Activated CD4-positive, alpha-beta T cell treated with anti-CD3 and anti-CD28 coated beads, Interleukin-2, amount 10 ng/mL, durations not matched to agents 7 days and 5 days (primary cell): ENCODE data around the gene NLRP2B. TPM values are rescaled to one million over a fixed set of nuclear protein-coding genes. Genes with fewer than 3 reads are reported as not detected.
"Not testable (repeated sequence)": the region's sequence is repeated elsewhere in the genome, so short reads cannot be mapped to it uniquely, and the experiment has no call there.

Source experiments
- CTCF ChIA-PET: fragments of 350-600 bp; sonication (Branson Sonifier 250); formaldehyde crosslinking; loops from one replicate; lab custom pipeline; 2021; ENCODE audit warnings: antibody characterized with exemption; lab: Charles Lee
- POLR2A ChIA-PET: fragments of 350-600 bp; sonication (Branson Sonifier 250); formaldehyde crosslinking; loops from one replicate; lab custom pipeline; 2021; ENCODE audit warnings: antibody characterized with exemption; lab: Charles Lee
- DNase-seq: peaks from one replicate; pipeline ENCODE4 v3.0.0-alpha.2; 2020
- H3K27ac Mint-ChIP-seq: one replicate; pipeline ENCODE4 v1.8.0; 2021; ENCODE audit warnings: mild to moderate bottlenecking, moderate library complexity, mixed read lengths
- H3K27me3 Mint-ChIP-seq: one replicate; pipeline ENCODE4 v1.8.0; 2021; ENCODE audit warnings: mixed read lengths
- H3K36me3 Mint-ChIP-seq: one replicate; pipeline ENCODE4 v1.8.0; 2021; ENCODE audit warnings: low read depth, mixed read lengths
- H3K4me1 Mint-ChIP-seq: one replicate; pipeline ENCODE4 v1.8.0; 2021; ENCODE audit warnings: mixed read lengths
- H3K4me3 Mint-ChIP-seq: one replicate; pipeline ENCODE4 v1.8.0; 2021; ENCODE audit warnings: mild to moderate bottlenecking, moderate library complexity, mixed read lengths
- H3K9me3 Mint-ChIP-seq: one replicate; pipeline ENCODE4 v1.8.0; 2021; ENCODE audit warnings: mixed read lengths
- total RNA-seq, 2 experiments: library from RNA; stranded (reverse); gene quantifications; one replicate each; pipeline ENCODE4 v1.2.3, GENCODE V29; 2021

NLRP2B gene
- total RNA-seq, result not detected

DNA sequence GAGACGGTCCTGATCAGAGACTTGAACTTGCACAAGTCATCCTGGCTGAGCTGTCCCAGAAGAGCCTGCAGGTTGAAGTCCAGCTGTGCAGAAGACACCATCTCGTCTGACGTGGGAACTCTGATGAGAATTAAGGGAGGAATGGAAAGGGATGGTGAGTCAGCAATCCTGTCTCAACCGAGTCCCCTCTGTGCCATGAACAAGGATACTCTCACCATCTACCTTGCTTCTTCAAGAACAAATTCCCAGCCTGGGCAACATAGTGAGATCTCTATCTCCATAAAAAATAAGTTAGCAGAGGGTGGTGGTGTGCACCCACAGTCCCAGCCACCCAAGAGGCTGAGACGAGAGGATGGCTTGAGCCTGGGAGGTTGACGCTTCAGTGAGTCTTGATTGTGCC lies at the start of gene NLRP2B:
TSS of gene NLRP2B (minus strand) at position 101 of the 400 bp plus-strand sequence.
- ChIA-PET POLR2A (no interaction called here), CTCF (no interaction called here)
- no peak within 1 kb of the TSS for H3K27ac Mint-ChIP-seq
- no peak within 1 kb of the TSS for H3K4me3 Mint-ChIP-seq
- no peaks in the 10 kb centered on the region for H3K36me3 Mint-ChIP-seq
- DNase-seq, result no peak
- no peaks in the 10 kb centered on the region for H3K27me3 Mint-ChIP-seq
- H3K4me1 Mint-ChIP-seq, result no peaks in the 10 kb centered on the region
- no peaks in the 10 kb centered on the region for H3K9me3 Mint-ChIP-seq

DNA sequence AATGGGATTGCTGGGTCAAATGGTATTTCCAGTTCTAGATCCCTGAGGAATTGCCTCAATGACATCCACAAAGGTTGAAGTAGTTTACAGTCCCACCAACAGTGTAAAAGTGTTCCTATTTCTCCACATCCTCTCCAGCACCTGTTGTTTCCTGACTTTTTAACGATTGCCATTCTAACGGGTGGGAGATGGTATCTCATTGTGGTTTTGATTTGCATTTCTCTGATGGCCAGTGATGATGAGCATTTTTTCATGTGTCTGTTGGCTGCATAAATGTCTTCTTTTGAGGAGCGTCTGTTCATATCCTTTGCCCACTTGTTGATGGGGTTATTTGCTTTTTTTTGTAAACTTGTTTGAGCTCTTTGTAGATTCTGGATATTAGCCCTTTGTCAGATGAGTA lies 45.9 kb upstream of the NLRP2B start:
- POLR2A ChIA-PET, H3K36me3 Mint-ChIP-seq, CTCF ChIA-PET, H3K27me3 Mint-ChIP-seq, DNase-seq, H3K27ac Mint-ChIP-seq, H3K4me1 Mint-ChIP-seq, H3K4me3 Mint-ChIP-seq, H3K9me3 Mint-ChIP-seq: not testable (repeated sequence)

DNA sequence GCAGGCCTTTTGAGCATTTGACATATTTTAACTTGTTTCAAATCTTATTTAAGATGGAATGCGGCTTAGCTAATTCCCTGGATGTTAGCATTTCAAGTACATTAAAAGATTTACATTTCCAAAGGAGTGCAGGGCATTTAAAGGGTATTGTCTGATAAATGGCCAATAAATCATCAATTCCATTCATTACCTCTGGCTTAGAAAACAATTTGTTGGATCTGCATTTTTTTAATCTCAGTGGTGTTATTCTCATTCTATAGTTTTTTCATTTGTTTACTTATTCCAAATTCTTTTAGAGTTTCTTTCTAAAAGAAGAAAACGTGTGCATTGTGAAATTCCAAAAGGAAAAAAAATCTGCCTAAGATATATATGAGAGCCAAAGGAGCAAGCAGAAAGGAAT lies 1.3 kb upstream of the NLRP2B start:
- Mint-ChIP-seq H3K27ac (no peak overlapping the region), H3K4me1 (no peaks in the 10 kb centered on the region), H3K36me3 (no peaks in the 10 kb centered on the region), H3K9me3 (no peaks in the 10 kb centered on the region), H3K4me3 (no peak overlapping the region), H3K27me3 (no peaks in the 10 kb centered on the region)
- DNase-seq, result no peak
- ChIA-PET POLR2A (no interaction called here), CTCF (no interaction called here)

DNA sequence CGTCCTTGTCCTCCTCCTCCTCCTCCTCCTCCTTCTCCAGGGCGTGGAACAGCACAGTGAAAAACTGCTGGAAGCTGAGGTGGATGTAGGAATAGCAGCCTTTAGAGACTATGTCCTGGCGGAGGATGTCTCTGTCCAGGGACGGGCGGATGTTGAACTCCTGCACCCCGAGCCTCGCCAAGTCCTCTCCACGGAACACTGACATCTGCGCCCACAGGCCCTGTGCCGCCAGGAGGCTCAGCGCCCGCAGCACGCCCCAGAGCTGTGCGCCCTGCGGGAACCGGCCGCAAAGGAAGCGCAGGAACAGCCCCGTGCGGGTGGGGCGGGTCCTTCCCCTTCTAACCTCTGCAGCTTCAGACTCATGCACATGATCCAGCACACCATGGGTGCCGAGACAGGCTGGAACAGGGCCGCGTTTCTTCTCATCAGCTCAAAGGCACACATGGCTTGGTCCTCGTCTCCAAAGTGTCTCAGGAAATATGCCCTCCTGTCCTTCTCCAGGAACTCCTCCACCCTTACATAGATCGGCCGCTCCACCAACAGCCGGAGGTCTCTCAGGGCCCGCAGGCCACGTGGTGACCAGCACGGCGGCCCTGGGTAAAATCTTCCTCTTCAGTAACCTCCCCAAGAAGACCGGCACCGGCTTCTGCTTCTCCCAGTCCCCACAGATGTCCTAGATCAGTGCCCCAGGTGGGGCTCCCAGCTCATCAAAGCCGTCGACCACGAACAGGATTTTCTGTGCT lies 1.2 kb downstream of the NLRP2B start:
- Mint-ChIP-seq H3K4me3 (no peak overlapping the region), H3K27me3 (no peaks in the 10 kb centered on the region), H3K27ac (no peak overlapping the region), H3K4me1 (no peaks in the 10 kb centered on the region), H3K36me3 (no peaks in the 10 kb centered on the region), H3K9me3 (peaks cover 1% of the 10 kb centered on the region)
- no peak for DNase-seq
- ChIA-PET POLR2A (no interaction called here), CTCF (no interaction called here)

- H3K4me3 Mint-ChIP-seq, result no peak overlapping the region
- H3K36me3 Mint-ChIP-seq, result no peaks in the 10 kb centered on the region
- no peaks in the 10 kb centered on the region for H3K4me1 Mint-ChIP-seq
- ChIA-PET CTCF (no interaction called here), POLR2A (no interaction called here)
- no peak for DNase-seq
- H3K27me3 Mint-ChIP-seq, result no peaks in the 10 kb centered on the region
- H3K9me3 Mint-ChIP-seq, result peaks cover 4% of the 10 kb centered on the region
- H3K27ac Mint-ChIP-seq, result no peak overlapping the region
Observed at GRCh38 chrX:57677132-57677858, 2.8 kb downstream of the NLRP2B start.

- H3K27me3 Mint-ChIP-seq, result no peaks in the 10 kb centered on the region
- no peak overlapping the region for H3K4me3 Mint-ChIP-seq
- ChIA-PET CTCF (no interaction called here), POLR2A (no interaction called here)
- peaks cover 4% of the 10 kb centered on the region for H3K9me3 Mint-ChIP-seq
- DNase-seq, result no peak
- no peak overlapping the region for H3K27ac Mint-ChIP-seq
- H3K36me3 Mint-ChIP-seq, result no peaks in the 10 kb centered on the region
- H3K4me1 Mint-ChIP-seq, result no peaks in the 10 kb centered on the region
Observed at GRCh38 chrX:57675320-57675719, 4.7 kb downstream of the NLRP2B start.

DNA sequence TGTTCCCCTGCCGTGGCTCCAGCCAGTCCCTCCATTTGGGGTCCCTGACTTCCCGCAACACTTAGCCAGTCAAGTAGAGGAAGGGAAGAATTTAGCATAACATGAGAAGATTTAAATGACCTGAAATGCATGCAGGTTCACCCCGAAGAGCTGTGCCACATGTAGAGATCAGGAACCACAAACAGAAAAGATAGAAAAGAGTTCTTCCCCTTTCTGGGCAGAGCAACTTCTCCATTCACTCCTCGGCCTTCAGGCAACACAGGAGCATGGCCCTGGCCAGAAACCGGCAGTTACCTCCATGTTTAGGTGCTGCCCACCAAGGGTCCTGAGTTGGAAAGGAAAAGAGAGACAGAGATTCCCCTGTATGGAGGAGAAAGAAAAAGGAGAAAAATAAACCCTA lies 5.2 kb downstream of the NLRP2B start:
- Mint-ChIP-seq H3K27me3 (no peaks in the 10 kb centered on the region), H3K4me1 (no peaks in the 10 kb centered on the region), H3K4me3 (no peak overlapping the region), H3K9me3 (peaks cover 4% of the 10 kb centered on the region), H3K27ac (no peak overlapping the region), H3K36me3 (no peaks in the 10 kb centered on the region)
- POLR2A ChIA-PET, result no interaction called here
- DNase-seq, result no peak
- CTCF ChIA-PET, result no interaction called here

GRCh38 chrX:57669961-57670360 lies 10.1 kb downstream of the NLRP2B start:
- Mint-ChIP-seq H3K4me1 (no peaks in the 10 kb centered on the region), H3K36me3 (no peaks in the 10 kb centered on the region), H3K27me3 (no peaks in the 10 kb centered on the region), H3K27ac (no peak overlapping the region), H3K4me3 (no peak overlapping the region), H3K9me3 (peaks cover 4% of the 10 kb centered on the region)
- CTCF ChIA-PET, result no interaction called here
- POLR2A ChIA-PET, result no interaction called here
- no peak for DNase-seq

- ChIA-PET POLR2A (no interaction called here), CTCF (no interaction called here)
- Mint-ChIP-seq H3K36me3 (no peaks in the 10 kb centered on the region), H3K27ac (no peak overlapping the region), H3K4me1 (no peaks in the 10 kb centered on the region), H3K4me3 (no peak overlapping the region), H3K9me3 (no peaks in the 10 kb centered on the region), H3K27me3 (no peaks in the 10 kb centered on the region)
- no peak for DNase-seq
Observed at GRCh38 chrX:57667010-57667409, 13.1 kb downstream of the NLRP2B start.

DNA sequence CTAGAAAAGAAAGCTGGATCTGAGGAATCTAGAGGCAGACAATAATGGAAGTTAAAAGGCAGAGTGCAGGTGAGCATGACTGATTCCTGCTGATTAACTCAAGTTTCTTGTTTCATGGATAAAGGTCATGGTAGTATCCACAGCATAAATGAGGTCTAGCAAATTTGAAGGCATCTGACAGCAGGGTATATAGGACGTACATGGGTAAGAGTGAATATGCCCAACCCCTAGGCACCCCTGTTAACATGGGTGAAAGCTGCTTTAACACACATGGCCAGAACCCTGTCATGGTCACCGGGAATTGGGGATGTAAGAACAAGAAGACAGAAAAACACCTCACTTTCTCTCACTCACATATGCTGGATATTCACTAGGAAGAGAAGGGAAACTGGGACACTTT lies 25.0 kb downstream of the NLRP2B start:
- no peaks in the 10 kb centered on the region for H3K36me3 Mint-ChIP-seq

DNA sequence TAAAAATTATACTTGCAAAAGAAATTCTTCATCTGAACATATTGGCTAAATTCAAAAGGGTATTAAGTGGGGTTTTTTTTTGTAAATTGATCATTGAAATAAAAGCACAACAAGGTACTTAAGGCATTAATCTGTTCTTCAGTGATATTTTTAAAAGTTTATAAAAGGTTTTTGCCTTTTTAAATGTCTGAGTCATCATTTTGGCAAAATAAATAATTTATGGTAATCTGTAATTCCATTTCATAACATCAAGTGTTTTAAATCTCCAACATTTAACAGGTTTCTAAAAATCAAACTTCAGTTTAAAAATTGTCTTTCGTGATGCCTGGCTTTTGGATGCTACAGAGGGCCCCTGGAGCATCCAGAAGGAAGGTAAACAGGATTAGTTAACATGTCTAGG lies 27.4 kb downstream of the NLRP2B start:
- Mint-ChIP-seq H3K36me3 (no peaks in the 10 kb centered on the region), H3K4me3 (no peak overlapping the region), H3K27me3 (no peaks in the 10 kb centered on the region), H3K27ac (no peak overlapping the region), H3K9me3 (peaks cover 3% of the 10 kb centered on the region), H3K4me1 (no peaks in the 10 kb centered on the region)
- POLR2A ChIA-PET, result no interaction called here
- CTCF ChIA-PET, result interaction anchor here (1.0 kb wide), 1 partner anchor 12 kb away, joined by 3 read pairs; no protein-coding TSS in a partner anchor
- DNase-seq, result no peak

More for the DNA sequence above, 25.0 kb downstream of the NLRP2B start:
- no peak overlapping the region for H3K4me3 Mint-ChIP-seq
- ChIA-PET CTCF (no interaction called here), POLR2A (no interaction called here)
- peaks cover 3% of the 10 kb centered on the region for H3K9me3 Mint-ChIP-seq
- no peaks in the 10 kb centered on the region for H3K4me1 Mint-ChIP-seq
- H3K27me3 Mint-ChIP-seq, result no peaks in the 10 kb centered on the region
- no peak overlapping the region for H3K27ac Mint-ChIP-seq
- no peak for DNase-seq

- Mint-ChIP-seq H3K4me1 (no peaks in the 10 kb centered on the region), H3K4me3 (no peak overlapping the region), H3K36me3 (no peaks in the 10 kb centered on the region), H3K9me3 (peaks cover 3% of the 10 kb centered on the region), H3K27me3 (no peaks in the 10 kb centered on the region), H3K27ac (no peak overlapping the region)
- no peak for DNase-seq
- CTCF ChIA-PET, result interaction anchor here (1.0 kb wide), 1 partner anchor 10 kb away, joined by 3 read pairs; no protein-coding TSS in a partner anchor
- POLR2A ChIA-PET, result no interaction called here
Observed at GRCh38 chrX:57651169-57651919, 28.7 kb downstream of the NLRP2B start.

- POLR2A ChIA-PET, result no interaction called here
- no peak overlapping the region for H3K4me3 Mint-ChIP-seq
- H3K27me3 Mint-ChIP-seq, result no peaks in the 10 kb centered on the region
- no peaks in the 10 kb centered on the region for H3K36me3 Mint-ChIP-seq
- no peaks in the 10 kb centered on the region for H3K9me3 Mint-ChIP-seq
- H3K4me1 Mint-ChIP-seq, result no peaks in the 10 kb centered on the region
- CTCF ChIA-PET, result no interaction called here
- no peak for DNase-seq
- no peak overlapping the region for H3K27ac Mint-ChIP-seq
Observed at GRCh38 chrX:57647020-57647419, 33.0 kb downstream of the NLRP2B start.
